Coronary artery (tissue), 2 donors: ENCODE data around the gene MKX.
"Not testable (repeated sequence)": the region's sequence is repeated elsewhere in the genome, so short reads cannot be mapped to it uniquely, and the experiment has no call there.

Source experiments
- DNase-seq: peaks from one replicate; pipeline ENCODE4 v3.0.0-alpha.2; 2017; ENCODE audit warnings: low spot score
- H3K27ac ChIP-seq, 2 donors: fragments of 200-600 bp; sonication (generic); one replicate each; pipeline ENCODE4 v1.5.1; 2016 to 2019
- H3K4me3 ChIP-seq: fragments of 200-600 bp; sonication (generic); 2 replicates; pipeline ENCODE4 v1.5.1; 2016; ENCODE audit warnings: mild to moderate bottlenecking, moderate library complexity
- TF ChIP-seq, protein P1 (sequence below): fragments of 200-600 bp; sonication (generic); IDR thresholded peaks from one replicate; pipeline ENCODE4 v1.5.1; 2019; ENCODE audit warnings: antibody characterized with exemption

Gene MKX

GRCh38 chr10:27683226-27683625 is 62.4 kb downstream of the MKX start:
- TF ChIP-seq, protein P1, sequence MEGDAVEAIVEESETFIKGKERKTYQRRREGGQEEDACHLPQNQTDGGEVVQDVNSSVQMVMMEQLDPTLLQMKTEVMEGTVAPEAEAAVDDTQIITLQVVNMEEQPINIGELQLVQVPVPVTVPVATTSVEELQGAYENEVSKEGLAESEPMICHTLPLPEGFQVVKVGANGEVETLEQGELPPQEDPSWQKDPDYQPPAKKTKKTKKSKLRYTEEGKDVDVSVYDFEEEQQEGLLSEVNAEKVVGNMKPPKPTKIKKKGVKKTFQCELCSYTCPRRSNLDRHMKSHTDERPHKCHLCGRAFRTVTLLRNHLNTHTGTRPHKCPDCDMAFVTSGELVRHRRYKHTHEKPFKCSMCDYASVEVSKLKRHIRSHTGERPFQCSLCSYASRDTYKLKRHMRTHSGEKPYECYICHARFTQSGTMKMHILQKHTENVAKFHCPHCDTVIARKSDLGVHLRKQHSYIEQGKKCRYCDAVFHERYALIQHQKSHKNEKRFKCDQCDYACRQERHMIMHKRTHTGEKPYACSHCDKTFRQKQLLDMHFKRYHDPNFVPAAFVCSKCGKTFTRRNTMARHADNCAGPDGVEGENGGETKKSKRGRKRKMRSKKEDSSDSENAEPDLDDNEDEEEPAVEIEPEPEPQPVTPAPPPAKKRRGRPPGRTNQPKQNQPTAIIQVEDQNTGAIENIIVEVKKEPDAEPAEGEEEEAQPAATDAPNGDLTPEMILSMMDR, result no peak
- no peak overlapping the region for H3K27ac ChIP-seq
- DNase-seq, result no peak
- H3K4me3 ChIP-seq, result no peak overlapping the region

DNA sequence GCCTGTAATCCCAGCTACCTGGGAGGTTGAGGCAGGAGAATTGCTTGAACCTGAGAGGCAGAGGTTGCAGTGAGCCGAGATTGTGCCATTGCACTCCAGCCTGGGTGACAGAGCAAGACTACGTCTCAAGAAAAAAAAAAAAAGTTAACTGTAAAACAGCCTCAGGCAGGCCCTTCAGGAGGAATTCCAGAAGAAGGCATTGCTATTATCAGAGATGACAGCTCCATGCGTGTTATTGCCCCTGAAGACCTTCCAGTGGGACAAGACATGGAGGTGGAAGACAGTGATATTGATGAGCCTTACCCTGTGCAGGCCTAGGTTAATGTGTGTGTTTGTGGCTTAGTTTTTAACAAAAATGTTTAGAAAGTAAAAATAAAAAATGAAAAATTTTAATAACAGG is 63.8 kb downstream of the MKX start:
- not testable (repeated sequence) for H3K4me3 ChIP-seq, H3K27ac ChIP-seq, DNase-seq

GRCh38 chr10:27680691-27681605 is 64.7 kb downstream of the MKX start:
- no peak for DNase-seq
- TF ChIP-seq, protein P1, result no peak

DNA sequence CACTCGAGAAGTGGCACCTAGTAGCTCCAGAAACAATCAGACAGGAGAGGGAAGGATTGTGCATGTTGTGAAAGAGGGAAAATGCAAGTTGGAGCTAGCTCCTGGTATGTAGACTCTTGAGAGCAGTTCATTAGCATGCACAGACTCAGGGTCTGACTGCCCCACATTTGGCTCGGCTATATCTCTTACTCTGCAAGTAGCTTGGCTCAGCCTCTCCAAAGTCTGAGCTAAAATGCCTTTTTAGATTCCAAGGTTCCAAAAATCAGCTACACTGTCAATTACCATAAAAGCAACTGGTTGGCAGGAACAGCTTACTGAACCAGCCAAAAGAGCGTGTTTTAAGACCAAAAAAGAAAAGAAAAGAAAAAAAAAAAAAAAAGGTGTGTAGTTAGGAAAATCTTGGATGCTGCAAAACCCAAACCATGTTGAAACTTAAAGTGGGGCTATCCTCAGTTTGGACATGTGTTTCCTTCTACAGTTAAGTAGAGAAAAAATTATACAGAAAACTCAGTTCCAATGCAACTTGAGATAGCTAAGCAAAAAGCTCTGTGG is 65.5 kb downstream of the MKX start:
- no peak for DNase-seq
- Histone ChIP-seq H3K4me3 (peak overlapping the region; percentile 44), H3K27ac (peak overlapping the region; percentile 29 to 72)
- TF ChIP-seq, protein P1, result no peak

More at GRCh38 chr10:27680691-27681605, 64.7 kb downstream of the MKX start:
- H3K4me3 ChIP-seq, result no peak overlapping the region
- peak overlapping the region in 1 of 2 donors; percentile 32 for H3K27ac ChIP-seq

GRCh38 chr10:27679369-27679912 is 66.2 kb downstream of the MKX start:
- TF ChIP-seq, protein P1, result no peak
- H3K4me3 ChIP-seq, result peak overlapping the region; percentile 44
- peak overlapping the region; percentile 29 to 72 for H3K27ac ChIP-seq
- no peak for DNase-seq

GRCh38 chr10:27678166-27678565 is 67.5 kb downstream of the MKX start:
- TF ChIP-seq, protein P1, result no peak
- no peak overlapping the region for H3K4me3 ChIP-seq
- no peak for DNase-seq
- no peak overlapping the region for H3K27ac ChIP-seq

DNA sequence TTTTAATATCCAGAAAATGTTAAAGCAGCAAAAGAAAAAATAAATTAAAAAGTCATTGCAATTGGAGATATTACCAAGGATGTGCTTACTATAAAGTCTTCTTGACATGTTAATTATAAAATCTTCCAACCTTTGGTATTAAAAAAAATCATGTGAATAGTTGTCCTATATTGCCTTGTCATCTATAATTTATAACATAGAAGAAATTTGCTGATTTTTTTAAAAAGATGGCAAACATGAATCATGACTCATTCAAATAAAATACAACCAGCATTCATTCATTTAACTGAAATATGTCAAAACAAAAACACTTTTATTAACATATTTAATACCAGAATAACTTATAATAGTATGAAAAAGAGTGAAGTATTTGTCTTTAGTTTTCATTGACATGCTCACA is 72.6 kb downstream of the MKX start:
- TF ChIP-seq, protein P1, result no peak
- Histone ChIP-seq H3K4me3 (no peak overlapping the region), H3K27ac (no peak overlapping the region)
- DNase-seq, result no peak
